Neural cell (in vitro differentiated cells): ENCODE results near the gene TRERF1. TPM values are rescaled to one million over a fixed set of nuclear protein-coding genes. Genes with fewer than 3 reads are reported as not detected.

ENCODE experiments used
- H2AFZ ChIP-seq: fragments of 200-600, 300-800 bp; sonication (generic), shearing (Covaris generic); 2 replicates; pipeline ENCODE4 v1.6.0; 2014; ENCODE audit warnings: low read depth, mild to moderate bottlenecking, antibody characterized with exemption, low read length, moderate library complexity
- H3F3A ChIP-seq: fragments of 200-600 bp; shearing (Covaris generic); 2 replicates; pipeline ENCODE4 v1.6.1; 2016; ENCODE audit warnings: mild to moderate bottlenecking, moderate library complexity, mixed read lengths, antibody characterized with exemption, low read length; ENCODE audit not compliant: insufficient read depth, poor library complexity, severe bottlenecking
- H3K27ac ChIP-seq: fragments of 200-600, 300-800 bp; sonication (generic), shearing (Covaris generic); 2 replicates; pipeline ENCODE4 v1.5.1; 2014; ENCODE audit warnings: mild to moderate bottlenecking, low read length, moderate library complexity
- H3K27me3 ChIP-seq: fragments of 300-800, 200-600 bp; sonication (generic), shearing (Covaris generic); 2 replicates; pipeline ENCODE4 v1.6.0; 2014; ENCODE audit warnings: mild to moderate bottlenecking, low read depth, low read length, moderate library complexity; ENCODE audit not compliant: insufficient read depth
- H3K36me3 ChIP-seq: fragments of 300-800, 200-600 bp; sonication (generic), shearing (Covaris generic); 2 replicates; pipeline ENCODE4 v1.5.1; 2014; ENCODE audit warnings: mild to moderate bottlenecking, antibody characterized with exemption, low read length, moderate library complexity; ENCODE audit not compliant: insufficient read depth
- H3K4me2 ChIP-seq: fragments of 300-800, 200-600 bp; sonication (generic), shearing (Covaris generic); 2 replicates; pipeline ENCODE4 v1.6.0; 2014; ENCODE audit warnings: mild to moderate bottlenecking, low read length
- H3K4me3 ChIP-seq: fragments of 300-800, 200-600 bp; sonication (generic), shearing (Covaris generic); 2 replicates; pipeline ENCODE4 v1.5.1; 2014; ENCODE audit warnings: mild to moderate bottlenecking, low read length, moderate library complexity
- H3K79me2 ChIP-seq: fragments of 200-600 bp; shearing (Covaris generic); replicated peaks from 2 replicates; pipeline ENCODE4 v1.6.0; 2014; ENCODE audit warnings: mild to moderate bottlenecking, low read length, moderate library complexity; ENCODE audit not compliant: insufficient read depth
- H3K9ac ChIP-seq: fragments of 300-800, 200-600 bp; sonication (generic), shearing (Covaris generic); 2 replicates; pipeline ENCODE4 v1.6.1; 2016; ENCODE audit warnings: mild to moderate bottlenecking, low read length, mixed read lengths
- H3K9me2 ChIP-seq: fragments of 200-600 bp; shearing (Covaris generic); 2 replicates; pipeline ENCODE4 v1.6.1; 2016; ENCODE audit warnings: mild to moderate bottlenecking, low read length, mixed read lengths; ENCODE audit not compliant: insufficient read depth
- H3K9me3 ChIP-seq: fragments of 200-600, 300-800 bp; sonication (generic), shearing (Covaris generic); 2 replicates; pipeline ENCODE4 v1.6.1; 2016; ENCODE audit warnings: mild to moderate bottlenecking, mixed run types, low read length, moderate library complexity, mixed read lengths
- H4K20me1 ChIP-seq: fragments of 200-600 bp; shearing (Covaris generic); 2 replicates; pipeline ENCODE4 v1.6.1; 2016; ENCODE audit warnings: mild to moderate bottlenecking, mixed run types; ENCODE audit not compliant: insufficient read depth
- EP300 ChIP-seq: fragments of 450-650 bp; conservative IDR thresholded peaks from 2 replicates; pipeline ENCODE4 v1.6.1; 2014; ENCODE audit warnings: antibody characterized with exemption, mild to moderate bottlenecking, moderate library complexity; ENCODE audit not compliant: poor library complexity, severe bottlenecking
- EZH2 ChIP-seq: fragments of 200-600, 300-800 bp; shearing (Covaris generic), sonication (generic); IDR thresholded peaks from 2 replicates; pipeline ENCODE4 v1.6.1; 2014; ENCODE audit warnings: antibody characterized with exemption, low read length, borderline replicate concordance, mild to moderate bottlenecking; ENCODE audit not compliant: insufficient read depth, poor library complexity, severe bottlenecking
- MXI1 ChIP-seq: fragments of 450-650 bp; conservative IDR thresholded peaks from 2 replicates; pipeline ENCODE4 v1.6.1; 2014; ENCODE audit warnings: antibody characterized with exemption, mild to moderate bottlenecking; ENCODE audit not compliant: poor library complexity, severe bottlenecking
- POLR2AphosphoS5 ChIP-seq: IDR thresholded peaks from 2 replicates; pipeline ENCODE4 v1.6.1; 2012
- RAD21 ChIP-seq: fragments of 450-650 bp; conservative IDR thresholded peaks from 2 replicates; pipeline ENCODE4 v1.6.1; 2014; ENCODE audit warnings: antibody characterized with exemption, mild to moderate bottlenecking, moderate library complexity
- SMC3 ChIP-seq: fragments of 450-650 bp; conservative IDR thresholded peaks from 2 replicates; pipeline ENCODE4 v1.6.1; 2014; ENCODE audit warnings: antibody characterized with exemption, mild to moderate bottlenecking, moderate library complexity; ENCODE audit not compliant: poor library complexity
- TAF1 ChIP-seq: IDR thresholded peaks from 2 replicates; pipeline ENCODE4 v1.6.1; 2012; ENCODE audit warnings: low read depth
- polyA plus RNA-seq: library from polyadenylated mRNA; depleted of rRNA; stranded (reverse); fragments of >200 nt; gene quantifications from 2 replicates; pipeline ENCODE4 v1.2.3, GENCODE V29; 2014
- TF ChIP-seq, protein P1 (sequence below): IDR thresholded peaks from 2 replicates; pipeline ENCODE4 v1.6.1; 2012; ENCODE audit warnings: borderline replicate concordance
- TF ChIP-seq, protein P2 (sequence below): fragments of 450-650 bp; IDR thresholded peaks from 2 replicates; pipeline ENCODE4 v1.5.1; 2014; ENCODE audit warnings: antibody characterized with exemption, mild to moderate bottlenecking, moderate library complexity; ENCODE audit not compliant: poor library complexity, severe bottlenecking

TRERF1 gene
- polyA plus RNA-seq, 1 donor from 2014 or later, result 4.5 TPM

DNA sequence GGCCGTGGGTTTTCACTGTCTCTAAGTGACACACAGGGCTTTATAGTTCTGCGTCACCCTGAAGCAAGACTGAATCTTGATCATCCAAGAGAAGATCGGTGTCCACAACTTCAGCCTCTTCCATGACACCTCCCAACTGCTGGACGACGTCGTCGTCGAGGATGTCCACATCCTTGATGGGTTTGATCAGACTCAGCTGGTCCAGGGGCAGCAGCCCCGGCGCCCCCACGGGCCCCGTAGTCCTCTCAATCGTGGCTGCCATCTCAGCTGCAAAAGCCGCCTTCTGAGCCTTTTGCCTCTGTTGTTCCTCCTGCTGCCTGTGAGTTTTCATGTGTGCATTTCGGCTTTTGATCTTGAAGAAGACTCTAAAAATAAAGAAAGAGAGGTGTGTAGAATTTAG is 223.4 kb downstream of the TRERF1 start (continued):
- TF ChIP-seq RAD21 (no peak), SMC3 (no peak)

DNA sequence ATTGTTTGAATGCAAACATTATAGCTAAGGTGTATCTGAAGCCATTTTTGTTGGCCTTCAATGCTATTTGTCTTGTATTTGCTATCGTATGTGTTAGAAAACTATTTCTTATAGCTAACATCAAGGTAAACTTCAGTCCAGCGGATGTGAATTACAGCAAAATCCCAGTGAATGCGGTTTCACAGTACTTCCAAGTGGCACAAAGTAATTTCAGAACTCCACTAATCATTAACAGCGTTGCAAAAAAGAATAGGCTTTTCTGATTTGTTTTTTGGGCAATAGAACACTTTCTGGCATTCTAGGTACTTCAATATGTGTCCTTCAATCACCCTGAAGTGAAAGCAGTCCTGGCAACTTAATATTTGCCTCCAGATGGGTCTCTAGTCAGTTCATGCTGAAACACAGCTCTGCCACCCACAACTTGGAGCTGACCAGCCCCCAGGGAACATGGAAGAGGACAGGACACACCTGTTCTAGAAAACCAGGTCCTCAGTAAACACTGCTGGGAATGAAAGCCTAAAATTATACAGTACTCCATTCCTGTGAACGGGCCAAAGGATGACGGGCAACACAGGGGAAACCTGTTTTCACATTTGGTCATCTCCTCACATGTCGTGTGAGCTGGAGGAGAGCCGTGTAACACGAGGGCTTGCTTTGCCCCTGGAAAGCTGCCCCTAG is 224.4 kb downstream of the TRERF1 start:
- H3K4me2 ChIP-seq, result no peak overlapping the region

DNA sequence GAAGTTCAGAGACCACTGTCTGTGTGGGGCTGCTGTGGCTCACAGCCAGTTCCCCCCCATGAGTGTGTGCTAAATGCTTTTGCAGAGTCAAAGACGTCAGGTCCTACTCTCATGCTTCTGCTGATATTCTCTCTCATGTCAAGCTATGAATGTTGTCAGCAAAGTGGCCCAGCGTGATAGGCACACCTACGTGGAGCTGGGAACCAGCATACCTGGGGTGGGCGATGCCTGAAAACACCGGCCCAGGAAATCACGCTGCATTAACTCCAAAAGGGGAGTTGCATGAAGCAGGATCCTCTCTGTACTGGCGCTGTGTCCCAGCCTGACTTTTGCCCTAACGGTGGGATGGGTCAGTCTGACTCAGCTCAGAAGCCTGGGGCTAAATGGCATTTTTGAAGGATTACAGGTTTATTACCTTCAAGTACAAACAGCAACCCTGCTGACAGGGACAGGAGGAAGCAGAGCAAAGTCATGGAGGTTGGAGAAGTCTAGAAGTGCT is 225.0 kb downstream of the TRERF1 start:
- no peak overlapping the region for H3K27ac ChIP-seq
- no peak overlapping the region for H2AFZ ChIP-seq
- no peak overlapping the region for H3K4me3 ChIP-seq
- H3K36me3 ChIP-seq, result no peaks in the 10 kb centered on the region
- no peaks in the 10 kb centered on the region for H3K9me3 ChIP-seq
- no peak for TF ChIP-seq RAD21
- TF ChIP-seq, protein P1, sequence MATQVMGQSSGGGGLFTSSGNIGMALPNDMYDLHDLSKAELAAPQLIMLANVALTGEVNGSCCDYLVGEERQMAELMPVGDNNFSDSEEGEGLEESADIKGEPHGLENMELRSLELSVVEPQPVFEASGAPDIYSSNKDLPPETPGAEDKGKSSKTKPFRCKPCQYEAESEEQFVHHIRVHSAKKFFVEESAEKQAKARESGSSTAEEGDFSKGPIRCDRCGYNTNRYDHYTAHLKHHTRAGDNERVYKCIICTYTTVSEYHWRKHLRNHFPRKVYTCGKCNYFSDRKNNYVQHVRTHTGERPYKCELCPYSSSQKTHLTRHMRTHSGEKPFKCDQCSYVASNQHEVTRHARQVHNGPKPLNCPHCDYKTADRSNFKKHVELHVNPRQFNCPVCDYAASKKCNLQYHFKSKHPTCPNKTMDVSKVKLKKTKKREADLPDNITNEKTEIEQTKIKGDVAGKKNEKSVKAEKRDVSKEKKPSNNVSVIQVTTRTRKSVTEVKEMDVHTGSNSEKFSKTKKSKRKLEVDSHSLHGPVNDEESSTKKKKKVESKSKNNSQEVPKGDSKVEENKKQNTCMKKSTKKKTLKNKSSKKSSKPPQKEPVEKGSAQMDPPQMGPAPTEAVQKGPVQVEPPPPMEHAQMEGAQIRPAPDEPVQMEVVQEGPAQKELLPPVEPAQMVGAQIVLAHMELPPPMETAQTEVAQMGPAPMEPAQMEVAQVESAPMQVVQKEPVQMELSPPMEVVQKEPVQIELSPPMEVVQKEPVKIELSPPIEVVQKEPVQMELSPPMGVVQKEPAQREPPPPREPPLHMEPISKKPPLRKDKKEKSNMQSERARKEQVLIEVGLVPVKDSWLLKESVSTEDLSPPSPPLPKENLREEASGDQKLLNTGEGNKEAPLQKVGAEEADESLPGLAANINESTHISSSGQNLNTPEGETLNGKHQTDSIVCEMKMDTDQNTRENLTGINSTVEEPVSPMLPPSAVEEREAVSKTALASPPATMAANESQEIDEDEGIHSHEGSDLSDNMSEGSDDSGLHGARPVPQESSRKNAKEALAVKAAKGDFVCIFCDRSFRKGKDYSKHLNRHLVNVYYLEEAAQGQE, result no peak
- TF ChIP-seq EP300, result no peak
- TF ChIP-seq SMC3, result no peak
- no peak for TF ChIP-seq MXI1
- TF ChIP-seq, protein P2, sequence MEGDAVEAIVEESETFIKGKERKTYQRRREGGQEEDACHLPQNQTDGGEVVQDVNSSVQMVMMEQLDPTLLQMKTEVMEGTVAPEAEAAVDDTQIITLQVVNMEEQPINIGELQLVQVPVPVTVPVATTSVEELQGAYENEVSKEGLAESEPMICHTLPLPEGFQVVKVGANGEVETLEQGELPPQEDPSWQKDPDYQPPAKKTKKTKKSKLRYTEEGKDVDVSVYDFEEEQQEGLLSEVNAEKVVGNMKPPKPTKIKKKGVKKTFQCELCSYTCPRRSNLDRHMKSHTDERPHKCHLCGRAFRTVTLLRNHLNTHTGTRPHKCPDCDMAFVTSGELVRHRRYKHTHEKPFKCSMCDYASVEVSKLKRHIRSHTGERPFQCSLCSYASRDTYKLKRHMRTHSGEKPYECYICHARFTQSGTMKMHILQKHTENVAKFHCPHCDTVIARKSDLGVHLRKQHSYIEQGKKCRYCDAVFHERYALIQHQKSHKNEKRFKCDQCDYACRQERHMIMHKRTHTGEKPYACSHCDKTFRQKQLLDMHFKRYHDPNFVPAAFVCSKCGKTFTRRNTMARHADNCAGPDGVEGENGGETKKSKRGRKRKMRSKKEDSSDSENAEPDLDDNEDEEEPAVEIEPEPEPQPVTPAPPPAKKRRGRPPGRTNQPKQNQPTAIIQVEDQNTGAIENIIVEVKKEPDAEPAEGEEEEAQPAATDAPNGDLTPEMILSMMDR, result no peak
- no peak for TF ChIP-seq TAF1
- no peak for TF ChIP-seq EZH2
- TF ChIP-seq POLR2AphosphoS5, result no peak
- no peaks in the 10 kb centered on the region for H3K79me2 ChIP-seq
- H3K4me2 ChIP-seq, result no peak overlapping the region
- H4K20me1 ChIP-seq, result no peaks in the 10 kb centered on the region
- H3K9ac ChIP-seq, result no peak overlapping the region
- no peaks in the 10 kb centered on the region for H3K27me3 ChIP-seq
- H3K9me2 ChIP-seq, result no peaks in the 10 kb centered on the region
- no peaks in the 10 kb centered on the region for H3F3A ChIP-seq

More for the DNA sequence above, 224.4 kb downstream of the TRERF1 start:
- no peaks in the 10 kb centered on the region for H3K9me3 ChIP-seq
- TF ChIP-seq, protein P2, result no peak
- TF ChIP-seq TAF1 (no peak), POLR2AphosphoS5 (no peak), RAD21 (no peak)
- H3K9ac ChIP-seq, result no peak overlapping the region
- no peaks in the 10 kb centered on the region for H4K20me1 ChIP-seq
- no peaks in the 10 kb centered on the region for H3K27me3 ChIP-seq
- H3K4me3 ChIP-seq, result no peak overlapping the region
- H3K36me3 ChIP-seq, result peaks cover 2% of the 10 kb centered on the region
- H3K27ac ChIP-seq, result no peak overlapping the region
- H3F3A ChIP-seq, result no peaks in the 10 kb centered on the region
- H3K9me2 ChIP-seq, result no peaks in the 10 kb centered on the region
- no peaks in the 10 kb centered on the region for H3K79me2 ChIP-seq
- H2AFZ ChIP-seq, result no peak overlapping the region
